SK-N-SH treated with all-trans-retinoic acid at 6 μM for 48 hours (cell line): ENCODE results near the gene CRHR1.

ENCODE experiments used
- ATAC-seq: fragments of 200-7000 bp; cut with Tn5 transposase; 3 replicates; pipeline ENCODE4 v1.9.1; 2020; ENCODE audit warnings: mild to moderate bottlenecking, moderate library complexity
- ARNTL ChIP-seq: fragments of 450-650 bp; formaldehyde crosslinking; IDR thresholded peaks from 2 replicates; pipeline ENCODE4 v1.5.0; 2020; ENCODE audit warnings: low read depth, mild to moderate bottlenecking, moderate library complexity, borderline replicate concordance
- BACH2 ChIP-seq: fragments of 250-450 bp; sonication (Bioruptor Pico); IDR thresholded peaks from 2 replicates; pipeline ENCODE4 v1.9.0; 2021; ENCODE audit warnings: mild to moderate bottlenecking, borderline replicate concordance
- CREB5 ChIP-seq: fragments of 250-450 bp; sonication (Bioruptor Pico); IDR thresholded peaks from 2 replicates; pipeline ENCODE4 v1.5.1; 2020; ENCODE audit warnings: low read depth, mild to moderate bottlenecking, moderate library complexity
- CSDC2 ChIP-seq: fragments of 250-450 bp; sonication (Bioruptor Pico); IDR thresholded peaks from 2 replicates; pipeline ENCODE4 v1.5.0; 2020; ENCODE audit warnings: mild to moderate bottlenecking, moderate library complexity
- CSRNP3 ChIP-seq: fragments of 250-450 bp; sonication (Bioruptor Pico); IDR thresholded peaks from 2 replicates; pipeline ENCODE4 v1.5.1; 2021; ENCODE audit warnings: mild to moderate bottlenecking, moderate library complexity
- ESRRG ChIP-seq: fragments of 250-450 bp; sonication (Bioruptor Pico); IDR thresholded peaks from 2 replicates; pipeline ENCODE4 v1.6.1; 2021; ENCODE audit warnings: mild to moderate bottlenecking
- GLIS3 ChIP-seq: fragments of 250-450 bp; sonication (Bioruptor Pico); IDR thresholded peaks from 2 replicates; pipeline ENCODE4 v1.5.0; 2020; ENCODE audit warnings: mild to moderate bottlenecking, moderate library complexity
- ISL1 ChIP-seq: fragments of 250-450 bp; sonication (Bioruptor Pico); IDR thresholded peaks from 2 replicates; pipeline ENCODE4 v2.1.2; 2022; ENCODE audit warnings: mild to moderate bottlenecking, moderate library complexity
- PATZ1 ChIP-seq: fragments of 250-450 bp; sonication (Bioruptor Pico); IDR thresholded peaks from 2 replicates; pipeline ENCODE4 v1.8.0; 2020; ENCODE audit warnings: mild to moderate bottlenecking, moderate library complexity, borderline replicate concordance
- POU6F1 ChIP-seq: fragments of 250-450 bp; sonication (Bioruptor Pico); IDR thresholded peaks from 2 replicates; pipeline ENCODE4 v1.8.0; 2021; ENCODE audit warnings: low read depth, mild to moderate bottlenecking, moderate library complexity, borderline replicate concordance
- PPARA ChIP-seq: fragments of 250-450 bp; sonication (Bioruptor Pico); IDR thresholded peaks from 2 replicates; pipeline ENCODE4 v1.5.0; 2020; ENCODE audit warnings: mild to moderate bottlenecking, borderline replicate concordance
- RARB ChIP-seq: fragments of 250-450 bp; sonication (Bioruptor Pico); IDR thresholded peaks from 2 replicates; pipeline ENCODE4 v1.8.0; 2021; ENCODE audit warnings: mild to moderate bottlenecking, moderate library complexity
- TCF4 ChIP-seq: fragments of 250-450 bp; sonication (Bioruptor Pico); IDR thresholded peaks from 2 replicates; pipeline ENCODE4 v1.8.0; 2021; ENCODE audit warnings: mild to moderate bottlenecking, moderate library complexity, borderline replicate concordance
- TOX ChIP-seq: fragments of 250-450 bp; sonication (Bioruptor Pico); IDR thresholded peaks from 2 replicates; pipeline ENCODE4 v1.8.0; 2021; ENCODE audit warnings: mild to moderate bottlenecking, moderate library complexity, borderline replicate concordance
- TSHZ2 ChIP-seq: fragments of 250-450 bp; sonication (Bioruptor Pico); IDR thresholded peaks from 2 replicates; pipeline ENCODE4 v1.5.0; 2020; ENCODE audit warnings: mild to moderate bottlenecking, moderate library complexity
- ZC3H10 ChIP-seq: fragments of 250-450 bp; sonication (Bioruptor Pico); IDR thresholded peaks from 2 replicates; pipeline ENCODE4 v1.5.1; 2021; ENCODE audit warnings: mild to moderate bottlenecking, moderate library complexity
- ZFP3 ChIP-seq: fragments of 250-450 bp; sonication (Bioruptor Pico); IDR thresholded peaks from 2 replicates; pipeline ENCODE4 v1.5.0; 2020; ENCODE audit warnings: mild to moderate bottlenecking, moderate library complexity
- ZFP30 ChIP-seq: fragments of 450-650 bp; formaldehyde crosslinking; IDR thresholded peaks from 2 replicates; pipeline ENCODE4 v1.5.0; 2022; ENCODE audit warnings: mild to moderate bottlenecking, moderate library complexity
- ZNF565 ChIP-seq: fragments of 450-650 bp; formaldehyde crosslinking; conservative IDR thresholded peaks from 2 replicates; pipeline ENCODE4 v1.5.0; 2020; ENCODE audit warnings: low read depth, mild to moderate bottlenecking, moderate library complexity
- ZNF70 ChIP-seq: fragments of 450-650 bp; formaldehyde crosslinking; IDR thresholded peaks from 2 replicates; pipeline ENCODE4 v1.5.0; 2020; ENCODE audit warnings: mild to moderate bottlenecking, moderate library complexity
- ZNF8 ChIP-seq: fragments of 450-650 bp; formaldehyde crosslinking; IDR thresholded peaks from 2 replicates; pipeline ENCODE4 v1.5.0; 2020; ENCODE audit warnings: mild to moderate bottlenecking, moderate library complexity

The CRHR1 gene

GRCh38 chr17:45784293-45784740, at the start of gene CRHR1:
Gene CRHR1 (plus strand): TSS chr17:45784320. CDS start chr17:45784545, 225 bp downstream.
- peak; percentile 18 for ATAC-seq
- TF ChIP-seq ZNF8 (CRISPR knock-in tag) = no peak
- TF ChIP-seq TSHZ2 (CRISPR knock-in tag) = no peak
- TF ChIP-seq BACH2 (CRISPR knock-in tag) = no peak
- no peak for TF ChIP-seq ESRRG (CRISPR knock-in tag)
- TF ChIP-seq ZFP3 = no peak
- TF ChIP-seq GLIS3 (CRISPR knock-in tag) = no peak
- TF ChIP-seq TOX (CRISPR knock-in tag) = no peak

- ATAC-seq = no peak
- no peak for TF ChIP-seq ISL1 (CRISPR knock-in tag)
- TF ChIP-seq ZNF70 = no peak
- no peak for TF ChIP-seq PPARA (CRISPR knock-in tag)
- no peak for TF ChIP-seq ZFP3
- no peak for TF ChIP-seq RARB
- no peak for TF ChIP-seq CSDC2 (CRISPR knock-in tag)
- TF ChIP-seq ESRRG (CRISPR knock-in tag) = no peak
- TF ChIP-seq PATZ1 (CRISPR knock-in tag) = no peak
- TF ChIP-seq BACH2 (CRISPR knock-in tag) = no peak
- no peak for TF ChIP-seq ZNF565 (CRISPR knock-in tag)
- no peak for TF ChIP-seq TCF4 (CRISPR knock-in tag)
- no peak for TF ChIP-seq CREB5
- no peak for TF ChIP-seq CSRNP3 (CRISPR knock-in tag)
- no peak for TF ChIP-seq GLIS3 (CRISPR knock-in tag)
- TF ChIP-seq TOX (CRISPR knock-in tag) = no peak
- TF ChIP-seq TSHZ2 (CRISPR knock-in tag) = no peak
- no peak for TF ChIP-seq POU6F1 (CRISPR knock-in tag)
- no peak for TF ChIP-seq ARNTL (CRISPR knock-in tag)
- TF ChIP-seq ZFP30 (CRISPR knock-in tag) = no peak
- no peak for TF ChIP-seq ZC3H10 (CRISPR knock-in tag)
Observed at GRCh38 chr17:45734598-45734997, 49.5 kb upstream of the CRHR1 start.
